Liver (tissue), 9 donors: ENCODE data around the gene GAS6. TPM values are rescaled to one million over a fixed set of nuclear protein-coding genes. Genes with fewer than 3 reads are reported as not detected.

Experiments used
- DNase-seq: peaks from one replicate; pipeline ENCODE4 v3.0.0-alpha.2; 2017; ENCODE audit warnings: low spot score
- H3K27ac ChIP-seq, 2 donors: one replicate each; pipeline ENCODE4 v1.7.0; 2013; ENCODE audit warnings: inconsistent platforms in 2 of 2, low read length in 2 of 2, control low read depth in 1 of 2, low read depth in 1 of 2, mild to moderate bottlenecking in 1 of 2
- H3K27me3 ChIP-seq, 4 donors: one replicate each; pipeline versions ENCODE4 v1.6.1 to v1.7.0; 2013; ENCODE audit warnings: low read length in 3 of 4, inconsistent platforms in 1 of 4, mild to moderate bottlenecking in 1 of 4, moderate library complexity in 1 of 4; ENCODE audit not compliant: control insufficient read depth in 4 of 4, insufficient read depth in 4 of 4
- H3K36me3 ChIP-seq, 4 donors: one replicate each; pipeline versions ENCODE4 v1.6.1 to v1.7.0; 2013; ENCODE audit warnings: low read length in 3 of 4, mild to moderate bottlenecking in 3 of 4, low read depth in 1 of 4, moderate library complexity in 1 of 4; ENCODE audit not compliant: control insufficient read depth in 4 of 4, insufficient read depth in 3 of 4
- H3K4me1 ChIP-seq, 4 donors: one replicate each; pipeline versions ENCODE4 v1.6.1 to v1.7.0; 2013; ENCODE audit warnings: low read length in 3 of 4, mild to moderate bottlenecking in 3 of 4, moderate library complexity in 1 of 4; ENCODE audit not compliant: control insufficient read depth in 4 of 4, insufficient read depth in 4 of 4
- H3K4me3 ChIP-seq, 3 donors: one replicate each; pipeline versions ENCODE4 v1.6.1 to v1.7.0; 2013; ENCODE audit warnings: low read length in 3 of 3, control low read depth in 1 of 3, low read depth in 1 of 3, mild to moderate bottlenecking in 1 of 3
- H3K9ac ChIP-seq, 2 donors: one replicate each; pipeline ENCODE4 v1.7.0; 2013; ENCODE audit warnings: low read length in 2 of 2, mild to moderate bottlenecking in 2 of 2, moderate library complexity in 2 of 2, control low read depth in 1 of 2, low read depth in 1 of 2
- H3K9me3 ChIP-seq, 4 donors: one replicate each; pipeline versions ENCODE4 v1.6.1 to v1.7.0; 2013; ENCODE audit warnings: low read length in 3 of 4; ENCODE audit not compliant: control insufficient read depth in 4 of 4
- CTCF ChIP-seq: fragments of 150-350 bp; IDR thresholded peaks from 2 replicates; pipeline ENCODE4 v1.5.1; 2017; ENCODE audit warnings: improper control_type of control experiment, low read depth, low read length; ENCODE audit not compliant: missing input control
- EGR1 ChIP-seq, 2 donors: IDR thresholded peaks; 2 replicates each; pipeline ENCODE4 v1.6.1; 2016 to 2018; ENCODE audit warnings: antibody characterized with exemption in 2 of 2, low read depth in 2 of 2
- FOXA1 ChIP-seq: IDR thresholded peaks from 2 replicates; pipeline ENCODE4 v1.6.1; 2016; ENCODE audit warnings: antibody characterized with exemption
- FOXA2 ChIP-seq: IDR thresholded peaks from 2 replicates; pipeline ENCODE4 v1.6.1; 2016; ENCODE audit warnings: antibody characterized with exemption
- HNF4G ChIP-seq: IDR thresholded peaks from 2 replicates; pipeline ENCODE4 v1.6.1; 2016; ENCODE audit warnings: antibody characterized with exemption
- JUND ChIP-seq, 2 donors: IDR thresholded peaks; 2 replicates each; pipeline ENCODE4 v1.6.1; 2016; ENCODE audit warnings: antibody characterized with exemption in 2 of 2
- NR2F2 ChIP-seq: IDR thresholded peaks from 2 replicates; pipeline ENCODE4 v1.6.1; 2016; ENCODE audit warnings: antibody characterized with exemption
- RAD21 ChIP-seq, 2 donors: IDR thresholded peaks; 2 replicates each; pipeline ENCODE4 v1.6.1; 2016; ENCODE audit warnings: antibody characterized with exemption in 2 of 2, mild to moderate bottlenecking in 2 of 2
- RXRA ChIP-seq, 2 donors: IDR thresholded peaks; 2 replicates each; pipeline ENCODE4 v1.6.1; 2017 to 2018; ENCODE audit warnings: antibody characterized with exemption in 2 of 2, mild to moderate bottlenecking in 1 of 2
- YY1 ChIP-seq: IDR thresholded peaks from 2 replicates; pipeline ENCODE4 v1.6.1; 2016; ENCODE audit warnings: antibody characterized with exemption, mild to moderate bottlenecking
- WGBS: extraction: QIAGEN DNeasy Blood & Tissue Kit; methylation state at CpG from one replicate; pipeline ENCODE4 v1.1.7; 2013; 5-methylcytosine and 5-hydroxymethylcytosine counted together
- polyA plus RNA-seq, 2 donors: library from polyadenylated mRNA; stranded (reverse) in 1 of 2; unstranded in 1 of 2; fragments of 200-250 nt in 1 of 2; fragments of >200 nt in 1 of 2; fragmentation: Nextera tagmentation in 1 of 2; extraction: Ambion mirVana in 1 of 2; gene quantifications; one replicate each; pipeline versions ENCODE4 v1.2.1 to v1.2.3, GENCODE V29; 2013 to 2015
- total RNA-seq, 2 donors: library from RNA; depleted of rRNA; stranded (reverse); fragments of >200 nt; gene quantifications; one replicate each; pipeline ENCODE4 v1.2.3, GENCODE V29; 2014
- TF ChIP-seq, protein P1 (sequence below): IDR thresholded peaks from 2 replicates; pipeline ENCODE4 v1.6.1; 2016; ENCODE audit warnings: antibody characterized with exemption, mild to moderate bottlenecking
- donor health status: healthy.
- donor health status: healthy.
- donor health status: healthy.
- donor health status: healthy.
- donor health status: healthy.

GAS6 gene
- total and polyA plus RNA-seq, 4 donors: 2.5 to 30.2 (median 9.1) TPM

DNA sequence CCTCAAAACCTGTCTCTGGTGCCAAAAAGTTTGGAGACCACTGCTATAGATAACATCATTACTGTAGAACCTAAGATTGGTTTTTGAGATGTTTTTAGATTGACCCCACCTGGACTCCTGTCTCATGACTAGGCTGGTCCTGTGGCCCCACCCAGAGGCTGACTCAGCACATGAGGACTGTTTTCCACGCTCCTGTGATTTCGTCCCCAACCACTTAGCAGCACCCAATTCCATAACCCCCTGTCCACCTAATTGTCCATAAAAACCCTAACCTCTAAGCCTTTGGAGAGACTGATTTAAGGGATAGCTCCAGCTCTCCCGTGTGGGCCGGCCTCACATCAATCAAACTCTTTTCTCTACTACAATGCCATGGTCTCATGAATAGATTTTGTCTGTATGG, 25.6 kb upstream of the GAS6 start:
- WGBS: 83% methylated on average over 4 of the region's 4 CpGs
- peak in 1 of 2 donors; percentile 29 for TF ChIP-seq RAD21 (IDR thresholded peaks at IDR 0.05)
- TF ChIP-seq JUND (IDR thresholded peaks at IDR 0.05): no peak
- Histone ChIP-seq H3K27me3 (peaks cover 0 to 2% (median 0%) of the 10 kb centered on the region in 4 donors), H3K27ac (no peak overlapping the region), H3K36me3 (no peaks in the 10 kb centered on the region), H3K4me3 (no peak overlapping the region), H3K4me1 (no peaks in the 10 kb centered on the region), H3K9me3 (no peaks in the 10 kb centered on the region), H3K9ac (no peak overlapping the region)
- DNase-seq: no peak

DNA sequence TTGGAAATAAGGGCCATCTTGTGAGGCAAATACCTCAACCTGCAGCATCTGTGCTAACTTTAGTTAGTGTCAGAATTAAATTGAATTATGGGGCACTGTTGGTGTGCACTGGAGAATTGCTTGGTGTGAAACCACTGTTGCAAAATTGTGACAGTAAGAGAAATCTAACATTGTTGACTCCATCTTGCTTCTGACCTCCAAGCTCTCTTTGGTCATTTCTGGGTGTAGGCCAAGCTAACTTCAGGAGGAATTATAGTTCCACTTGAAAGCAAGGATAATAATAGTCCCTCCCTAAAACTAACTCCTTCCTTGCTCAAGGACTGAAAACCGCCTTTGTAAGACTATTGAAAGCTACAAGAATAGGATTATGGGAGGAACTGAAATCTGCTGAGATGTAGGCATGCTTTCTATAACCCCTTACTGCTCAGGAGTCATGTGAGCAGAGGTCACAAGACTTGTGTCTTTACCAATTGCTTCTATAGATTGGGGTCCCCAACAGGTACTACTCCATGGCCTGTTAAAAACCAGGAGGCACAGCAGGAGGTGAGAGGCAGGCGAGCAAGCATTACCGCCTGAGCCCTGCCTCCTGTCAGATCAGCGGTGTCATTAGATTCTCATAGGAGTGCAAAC, 24.9 kb upstream of the GAS6 start:
- no peaks in the 10 kb centered on the region for H3K9me3 ChIP-seq
- no peaks in the 10 kb centered on the region for H3K27me3 ChIP-seq
- no peak overlapping the region for H3K4me3 ChIP-seq
- 91% methylated on average over 4 of the region's 4 CpGs for WGBS
- no peak for TF ChIP-seq FOXA1
- no peak for TF ChIP-seq JUND (IDR thresholded peaks at IDR 0.05)
- TF ChIP-seq RXRA (IDR thresholded peaks at IDR 0.05): no peak
- TF ChIP-seq YY1: no peak
- no peak for TF ChIP-seq HNF4G
- TF ChIP-seq, protein P1, sequence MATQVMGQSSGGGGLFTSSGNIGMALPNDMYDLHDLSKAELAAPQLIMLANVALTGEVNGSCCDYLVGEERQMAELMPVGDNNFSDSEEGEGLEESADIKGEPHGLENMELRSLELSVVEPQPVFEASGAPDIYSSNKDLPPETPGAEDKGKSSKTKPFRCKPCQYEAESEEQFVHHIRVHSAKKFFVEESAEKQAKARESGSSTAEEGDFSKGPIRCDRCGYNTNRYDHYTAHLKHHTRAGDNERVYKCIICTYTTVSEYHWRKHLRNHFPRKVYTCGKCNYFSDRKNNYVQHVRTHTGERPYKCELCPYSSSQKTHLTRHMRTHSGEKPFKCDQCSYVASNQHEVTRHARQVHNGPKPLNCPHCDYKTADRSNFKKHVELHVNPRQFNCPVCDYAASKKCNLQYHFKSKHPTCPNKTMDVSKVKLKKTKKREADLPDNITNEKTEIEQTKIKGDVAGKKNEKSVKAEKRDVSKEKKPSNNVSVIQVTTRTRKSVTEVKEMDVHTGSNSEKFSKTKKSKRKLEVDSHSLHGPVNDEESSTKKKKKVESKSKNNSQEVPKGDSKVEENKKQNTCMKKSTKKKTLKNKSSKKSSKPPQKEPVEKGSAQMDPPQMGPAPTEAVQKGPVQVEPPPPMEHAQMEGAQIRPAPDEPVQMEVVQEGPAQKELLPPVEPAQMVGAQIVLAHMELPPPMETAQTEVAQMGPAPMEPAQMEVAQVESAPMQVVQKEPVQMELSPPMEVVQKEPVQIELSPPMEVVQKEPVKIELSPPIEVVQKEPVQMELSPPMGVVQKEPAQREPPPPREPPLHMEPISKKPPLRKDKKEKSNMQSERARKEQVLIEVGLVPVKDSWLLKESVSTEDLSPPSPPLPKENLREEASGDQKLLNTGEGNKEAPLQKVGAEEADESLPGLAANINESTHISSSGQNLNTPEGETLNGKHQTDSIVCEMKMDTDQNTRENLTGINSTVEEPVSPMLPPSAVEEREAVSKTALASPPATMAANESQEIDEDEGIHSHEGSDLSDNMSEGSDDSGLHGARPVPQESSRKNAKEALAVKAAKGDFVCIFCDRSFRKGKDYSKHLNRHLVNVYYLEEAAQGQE: no peak
- no peak for TF ChIP-seq EGR1 (IDR thresholded peaks at IDR 0.05; ENCODE audit: low read depth in 2 of 2)
- no peaks in the 10 kb centered on the region for H3K4me1 ChIP-seq
- no peak overlapping the region for H3K27ac ChIP-seq
- DNase-seq: no peak
- H3K9ac ChIP-seq: no peak overlapping the region
- H3K36me3 ChIP-seq: no peaks in the 10 kb centered on the region

GRCh38 chr13:113887700-113888201, 23.9 kb upstream of the GAS6 start:
- no peaks in the 10 kb centered on the region for H3K36me3 ChIP-seq
- H3K27ac ChIP-seq: no peak overlapping the region
- H3K9me3 ChIP-seq: no peaks in the 10 kb centered on the region
- no peaks in the 10 kb centered on the region for H3K4me1 ChIP-seq
- no peak overlapping the region for H3K9ac ChIP-seq
- no peak for DNase-seq
- H3K4me3 ChIP-seq: no peak overlapping the region
- TF ChIP-seq YY1 (no peak), RXRA (IDR thresholded peaks at IDR 0.05) (no peak), CTCF (no peak), FOXA2 (no peak), NR2F2 (peak; percentile 56)
- H3K27me3 ChIP-seq: no peaks in the 10 kb centered on the region
- 71% methylated on average over 1 of the region's 1 CpG for WGBS
